IMR-90 (cell line): ENCODE data around the gene HMX2. TPM values are rescaled to one million over a fixed set of nuclear protein-coding genes. Genes with fewer than 3 reads are reported as not detected.

Source experiments
- ATAC-seq: fragments of 200-7000 bp; cut with Tn5 transposase; 2 replicates; pipeline ENCODE4 v1.9.1; 2020; ENCODE audit warnings: low read depth, mild to moderate bottlenecking, moderate library complexity
- BruUV-seq: library from RNA; stranded (reverse); fragments of 400-500 nt; replicated peaks from 2 replicates; lab custom pipeline; 2021; lab: Mats Ljungman, UMichigan
- CTCF ChIA-PET: fragments of 300-600 bp; formaldehyde crosslinking; extraction: SDS; loops from one replicate; lab custom pipeline; 2021; ENCODE audit warnings: antibody characterized with exemption; lab: Yijun Ruan, JAX
- POLR2A ChIA-PET: fragments of 300-600 bp; sonication (Branson Sonifier 250); formaldehyde crosslinking; loops from one replicate; lab custom pipeline; 2022; ENCODE audit warnings: antibody characterized with exemption; ENCODE audit not compliant: unreplicated experiment; lab: Charles Lee
- DNase-seq: peaks from one replicate; pipeline ENCODE4 v3.0.0; 2013
- H2AFZ ChIP-seq: replicated peaks from 2 replicates; pipeline ENCODE3; 2013; ENCODE audit warnings: low read length, mild to moderate bottlenecking; ENCODE audit not compliant: poor library complexity
- H2AK5ac ChIP-seq: 2 replicates; pipeline ENCODE4 v1.6.1; 2013; ENCODE audit warnings: low read depth, low read length, inconsistent platforms
- H2AK9ac ChIP-seq: replicated peaks from 2 replicates; pipeline ENCODE3; 2013; ENCODE audit warnings: mild to moderate bottlenecking, low read depth, low read length, moderate library complexity; ENCODE audit not compliant: poor library complexity
- H2BK120ac ChIP-seq: 2 replicates; pipeline ENCODE4 v1.6.1; 2013; ENCODE audit warnings: low read depth, low read length, inconsistent platforms
- H2BK15ac ChIP-seq: 3 replicates; pipeline ENCODE4 v1.6.1; 2013; ENCODE audit warnings: low read depth, low read length, inconsistent platforms
- H2BK20ac ChIP-seq: 2 replicates; pipeline ENCODE4 v1.6.1; 2013; ENCODE audit warnings: low read depth, mild to moderate bottlenecking, inconsistent platforms, low read length, moderate library complexity
- H2BK5ac ChIP-seq: 2 replicates; pipeline ENCODE4 v1.6.1; 2013; ENCODE audit warnings: mild to moderate bottlenecking, low read depth, low read length, inconsistent platforms; ENCODE audit not compliant: poor library complexity, severe bottlenecking
- H3K14ac ChIP-seq: replicated peaks from 2 replicates; pipeline ENCODE4 v1.6.1; 2013; ENCODE audit warnings: low read depth, low read length, inconsistent platforms
- H3K18ac ChIP-seq: 2 replicates; pipeline ENCODE4 v1.6.1; 2013; ENCODE audit warnings: low read depth, low read length, control low read depth
- H3K23ac ChIP-seq: 2 replicates; pipeline ENCODE4 v1.6.1; 2013; ENCODE audit warnings: low read depth, low read length, inconsistent platforms
- H3K27ac ChIP-seq: 2 replicates; pipeline ENCODE4 v1.5.1; 2013; ENCODE audit warnings: mild to moderate bottlenecking, control low read depth, low read length; ENCODE audit not compliant: insufficient read depth
- H3K27me3 ChIP-seq: 2 replicates; pipeline ENCODE4 v1.6.1; 2013; ENCODE audit warnings: low read length; ENCODE audit not compliant: control insufficient read depth, insufficient read depth
- H3K36me3 ChIP-seq: 2 replicates; pipeline ENCODE4 v1.6.1; 2013; ENCODE audit warnings: low read length, mixed read lengths; ENCODE audit not compliant: control insufficient read depth, insufficient read depth
- H3K4ac ChIP-seq: 2 replicates; pipeline ENCODE4 v1.6.1; 2013; ENCODE audit warnings: low read depth, low read length, inconsistent platforms
- H3K4me1 ChIP-seq: 2 replicates; pipeline ENCODE4 v1.6.1; 2013; ENCODE audit warnings: low read length, mixed read lengths; ENCODE audit not compliant: control insufficient read depth, insufficient read depth
- H3K4me2 ChIP-seq: 2 replicates; pipeline ENCODE4 v1.6.1; 2013; ENCODE audit warnings: low read depth, mild to moderate bottlenecking, control low read depth, low read length, moderate library complexity
- H3K4me3 ChIP-seq: 2 replicates; pipeline ENCODE4 v1.5.1; 2013; ENCODE audit warnings: low read depth, mild to moderate bottlenecking, control low read depth, low read length, moderate library complexity; ENCODE audit not compliant: insufficient read depth
- H3K56ac ChIP-seq: 2 replicates; pipeline ENCODE4 v1.6.1; 2013; ENCODE audit warnings: low read length, inconsistent platforms; ENCODE audit not compliant: insufficient read depth; ENCODE audit errors: extremely low read depth
- H3K79me1 ChIP-seq, 2 experiments: 2 replicates each; pipeline ENCODE4 v1.6.1; 2013; ENCODE audit warnings: low read length in 2 of 2, inconsistent platforms in 1 of 2, low read depth in 1 of 2
- H3K9ac ChIP-seq: 2 replicates; pipeline ENCODE4 v1.6.1; 2013; ENCODE audit warnings: low read depth, low read length, control low read depth
- H3K9me1 ChIP-seq: 2 replicates; pipeline ENCODE4 v1.6.1; 2013; ENCODE audit warnings: low read length, inconsistent platforms; ENCODE audit not compliant: insufficient read depth
- H3K9me3 ChIP-seq: 2 replicates; pipeline ENCODE4 v1.6.1; 2013; ENCODE audit warnings: low read length; ENCODE audit not compliant: control insufficient read depth, insufficient read depth
- H4K20me1 ChIP-seq: 2 replicates; pipeline ENCODE4 v1.6.1; 2013; ENCODE audit warnings: low read length, inconsistent platforms; ENCODE audit not compliant: insufficient read depth
- H4K5ac ChIP-seq: 2 replicates; pipeline ENCODE4 v1.6.1; 2013; ENCODE audit warnings: mild to moderate bottlenecking, low read depth, low read length, control low read depth
- H4K8ac ChIP-seq, 2 experiments: 2 replicates each; pipeline ENCODE4 v1.6.1; 2013; ENCODE audit warnings: low read depth in 2 of 2, low read length in 2 of 2, control low read depth in 1 of 2, inconsistent platforms in 1 of 2
- H4K91ac ChIP-seq: 2 replicates; pipeline ENCODE4 v1.6.1; 2013; ENCODE audit warnings: low read depth, low read length, inconsistent platforms; ENCODE audit not compliant: insufficient read depth
- BHLHE40 ChIP-seq: fragments of 150-350 bp; IDR thresholded peaks from 2 replicates; pipeline ENCODE4 v1.6.1; 2016; ENCODE audit warnings: mild to moderate bottlenecking, low read depth, low read length
- CEBPB ChIP-seq: IDR thresholded peaks from 2 replicates; pipeline ENCODE4 v1.6.1; 2012; ENCODE audit warnings: low read depth, low read length, improper control_type of control experiment
- CHD1 ChIP-seq: IDR thresholded peaks from 2 replicates; pipeline ENCODE4 v1.6.1; 2012; ENCODE audit warnings: low read depth, low read length, improper control_type of control experiment
- CTCF ChIP-seq: conservative IDR thresholded peaks from 2 replicates; pipeline ENCODE4 v1.5.1; 2012; ENCODE audit warnings: mild to moderate bottlenecking, low read depth, low read length, improper control_type of control experiment
- FOS ChIP-seq: fragments of 150-350 bp; IDR thresholded peaks from 2 replicates; pipeline ENCODE4 v1.6.1; 2016; ENCODE audit warnings: low read depth, low read length
- NFE2L2 ChIP-seq: fragments of 150-350 bp; IDR thresholded peaks from 2 replicates; pipeline ENCODE4 v1.6.1; 2016; ENCODE audit warnings: low read depth, mild to moderate bottlenecking, low read length
- RAD21 ChIP-seq: IDR thresholded peaks from 2 replicates; pipeline ENCODE4 v1.6.1; 2012; ENCODE audit warnings: low read length, improper control_type of control experiment
- RCOR1 ChIP-seq: IDR thresholded peaks from 2 replicates; pipeline ENCODE4 v1.6.1; 2012; ENCODE audit warnings: mild to moderate bottlenecking, low read length, improper control_type of control experiment; ENCODE audit not compliant: insufficient replicate concordance
- USF2 ChIP-seq: fragments of 150-350 bp; IDR thresholded peaks from 2 replicates; pipeline ENCODE4 v1.6.1; 2017; ENCODE audit warnings: mild to moderate bottlenecking, antibody characterized with exemption, low read length, low read depth
- WGBS, 2 experiments: methylation state at CpG; one replicate each; pipeline versions ENCODE4 v1.1.5 to v1.1.7; 2013; ENCODE audit warnings: missing lambda C conversion rate in 2 of 2; ENCODE audit not compliant: insufficient read length in 1 of 2; ENCODE audit errors: extremely low coverage in 2 of 2; 5-methylcytosine and 5-hydroxymethylcytosine counted together
- dilution Hi-C: fragments of 300-500 bp; cut with HindIII; formaldehyde crosslinking; loops from one replicate; pipeline ENCODE4 v1.14.3; 2018; ENCODE audit warnings: low sequenced_read_pairs; ENCODE audit not compliant: unreplicated experiment
- in situ Hi-C: fragments of 300-500 bp; cut with MboI; formaldehyde crosslinking; loops from 3 replicates; pipeline ENCODE4 v1.14.3; 2019; ENCODE audit warnings: low sequenced_read_pairs, inconsistent platforms, mixed read lengths
- intact Hi-C: fragments of 100-400 bp; cut with micrococcal nuclease; formaldehyde crosslinking; loops from 2 replicates; pipeline ENCODE4 v1.10.0; 2022
- polyA plus RNA-seq, 3 experiments: library from polyadenylated mRNA; depleted of rRNA; stranded (reverse); fragments of >200 nt; gene quantifications; 2 replicates each; pipeline ENCODE4 v1.2.3, GENCODE V29; 2012; ENCODE audit warnings: low replicate concordance in 1 of 3
- total RNA-seq: library from RNA; depleted of rRNA; stranded (reverse); fragments of >200 nt; gene quantifications from 2 replicates; pipeline ENCODE4 v1.2.3, GENCODE V29; 2012

The HMX2 gene
- total and polyA plus RNA-seq, 2 of the 4 experiments (the other 2 are of a cell fraction) = not detected

DNA sequence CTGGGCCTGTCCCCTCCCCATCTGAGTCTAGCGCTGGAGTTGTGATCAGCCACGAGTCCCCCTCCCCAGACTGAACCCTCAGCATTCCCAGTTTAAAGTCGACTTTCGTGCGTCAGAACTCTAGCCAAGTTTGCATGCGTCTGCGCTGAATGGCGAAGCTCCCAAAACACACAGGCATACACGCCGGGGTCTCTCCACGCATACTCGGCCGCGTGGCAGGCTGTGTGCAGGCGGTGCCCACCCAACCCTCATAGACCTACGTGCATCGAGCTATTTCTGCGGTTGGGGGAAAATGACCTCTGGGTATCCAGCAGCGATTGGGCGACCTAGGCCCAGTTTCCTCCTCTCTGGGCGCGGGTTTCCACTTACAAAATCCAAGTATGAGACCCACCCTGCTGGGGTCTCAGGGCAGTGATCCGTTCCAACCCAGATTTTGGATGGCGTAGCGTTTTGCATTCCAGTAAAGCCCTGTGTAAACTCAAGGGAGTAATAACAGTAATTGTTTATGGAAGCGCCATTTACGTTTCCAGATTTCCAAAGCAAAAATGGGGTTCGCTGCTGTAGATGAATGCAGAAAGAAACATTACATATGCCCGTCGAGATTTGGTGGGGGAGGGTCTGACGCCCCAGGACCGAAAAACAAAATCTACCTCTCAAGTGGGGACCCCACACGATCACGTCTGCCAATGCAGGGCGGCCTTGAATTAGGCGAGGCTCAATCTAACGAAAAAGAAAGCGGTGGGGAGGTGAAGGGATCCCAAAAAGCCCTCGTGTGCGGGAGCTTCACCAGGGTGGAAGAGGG is 14.2 kb upstream of the HMX2 start (continued):
- TF ChIP-seq USF2 = no peak

GRCh38 chr10:123134343-123134914 is 13.5 kb upstream of the HMX2 start:
- Histone ChIP-seq H3K4me1 (peaks cover 2% of the 10 kb centered on the region; the same call in 1 of the 2 replicates), H3K14ac (no peak overlapping the region), H2AFZ (peak overlapping the region; percentile 18), H4K91ac (no peak overlapping the region), H3K18ac (no peak overlapping the region), H2BK5ac (no peak overlapping the region), H3K4ac (no peak overlapping the region), H3K23ac (no peak overlapping the region), H3K36me3 (no peaks in the 10 kb centered on the region), H3K79me1 (no peaks in the 10 kb centered on the region), H4K5ac (no peak overlapping the region), H3K4me2 (no peak overlapping the region), H3K27ac (no peak overlapping the region), H2AK5ac (no peak overlapping the region), H3K27me3 (peaks cover 85% of the 10 kb centered on the region), H2AK9ac (no peak overlapping the region), H4K20me1 (0 out of 2 replicates have a peak, but pooled peaks cover 3% of the 10 kb centered on the region), H2BK120ac (no peak overlapping the region), H3K9ac (no peak overlapping the region), H3K9me1 (no peaks in the 10 kb centered on the region), H3K56ac (no peak overlapping the region), H4K8ac (no peak overlapping the region), H3K4me3 (no peak overlapping the region), H2BK15ac (no peak overlapping the region), H2BK20ac (no peak overlapping the region), H3K9me3 (no peaks in the 10 kb centered on the region; the same call in 1 of the 2 replicates)
- ChIA-PET CTCF (no interaction called here), POLR2A (no interaction called here)
- intact Hi-C loops (no loop called here), dilution Hi-C loops (no loop called here), in situ Hi-C loops (loop anchor here (5.0 to 25.0 kb wide), 3 partner anchors 418 to 1253 kb away; no protein-coding TSS in a partner anchor)
- ATAC-seq (no peak), DNase-seq (no peak)
- no TSS peak for BruUV-seq
- no peak for TF ChIP-seq CTCF
- no peak for TF ChIP-seq CHD1
- TF ChIP-seq CEBPB = no peak
- TF ChIP-seq NFE2L2 = no peak
- no peak for TF ChIP-seq BHLHE40
- no peak for TF ChIP-seq FOS
- TF ChIP-seq RCOR1 = no peak
- TF ChIP-seq RAD21 = no peak
- 4% methylated on average over 34 of the region's 42 CpGs; no CpG with 5 or more reads in 1 of the 2 experiments for WGBS, 2 experiments
